ENCODE data around the gene KLC1.

DNA sequence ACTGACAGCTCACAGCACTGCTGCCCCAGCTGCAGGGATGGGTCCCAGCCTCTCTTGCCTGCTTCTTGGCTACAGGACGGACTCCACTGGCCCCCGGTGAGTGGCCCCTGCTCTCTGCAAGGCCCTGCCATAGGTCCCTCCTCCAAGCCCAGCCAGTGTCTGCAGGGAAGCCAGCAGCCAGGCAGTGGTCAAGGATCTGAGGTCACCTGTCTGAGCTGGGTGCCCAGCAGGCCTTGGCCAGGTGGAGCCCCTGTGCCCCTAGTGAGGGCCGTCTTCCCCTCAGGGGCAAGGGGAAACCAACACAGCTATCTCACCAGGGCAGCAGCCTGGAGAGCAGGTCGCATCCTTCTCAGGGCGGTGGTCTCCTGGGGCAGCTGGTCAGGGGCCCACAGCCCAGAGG is 73.1 kb downstream of the KLC1 start:
- no peak for TF ChIP-seq POLR2AphosphoS5 (IDR thresholded peaks at IDR 0.05; ENCODE audit: borderline replicate concordance, low read depth, low read length)
- TF ChIP-seq EZH2 (IDR thresholded peaks at IDR 0.05) = no peak
- no peak for TF ChIP-seq FOXP2 (optimal IDR thresholded peaks at IDR 0.05; ENCODE audit: control extremely low read depth, extremely low read length, insufficient read depth)

Measured in SK-N-MC (cell line).